AG04450 (cell line): ENCODE data around the gene SLC25A53. TPM values are rescaled to one million over a fixed set of nuclear protein-coding genes. Genes with fewer than 3 reads are reported as not detected.

Source experiments
- CTCF ChIA-PET: fragments of 300-600, 350-600 bp; formaldehyde crosslinking; extraction: SDS; loops from one replicate; lab custom pipeline; 2022; ENCODE audit warnings: antibody characterized with exemption, inconsistent platforms; lab: Charles Lee
- POLR2A ChIA-PET: fragments of 350-600 bp; formaldehyde crosslinking; extraction: SDS; loops from one replicate; lab custom pipeline; 2021; ENCODE audit warnings: antibody characterized with exemption, inconsistent platforms; lab: Yijun Ruan, JAX
- DNase-seq: peaks from one replicate; pipeline ENCODE4 v3.0.0-alpha.2; 2011; ENCODE audit warnings: low read depth, low spot score
- H3K27ac ChIP-seq: one replicate; pipeline ENCODE4 v1.5.1; 2012; ENCODE audit warnings: low read depth, low read length, control low read depth
- H3K27me3 ChIP-seq: one replicate; pipeline ENCODE4 v1.6.0; 2012; ENCODE audit warnings: low read length; ENCODE audit not compliant: control insufficient read depth, insufficient read depth
- H3K4me3 ChIP-seq: 2 replicates; pipeline ENCODE4 v1.5.1; 2011; ENCODE audit warnings: mild to moderate bottlenecking, low read depth, low read length, control low read depth
- H3K9me3 ChIP-seq: 2 replicates; pipeline ENCODE4 v1.5.1; 2012; ENCODE audit warnings: low read length; ENCODE audit not compliant: control insufficient read depth, insufficient read depth
- CTCF ChIP-seq: IDR thresholded peaks from 2 replicates; pipeline ENCODE4 v1.5.1; 2011; ENCODE audit warnings: low read depth, low read length, control low read depth, inconsistent platforms
- polyA minus RNA-seq: library from RNA; depleted of rRNA, polyadenylated mRNA; stranded (reverse); fragments of >200 nt; gene quantifications from 2 replicates; pipeline ENCODE4 v1.2.3, GENCODE V29; 2011; rRNA and poly(A)+ RNA removed
- polyA plus RNA-seq: library from polyadenylated mRNA; depleted of rRNA; stranded (reverse); fragments of >200 nt; gene quantifications from 2 replicates; pipeline ENCODE4 v1.2.3, GENCODE V29; 2011; rRNA removed

Gene SLC25A53, protein sequence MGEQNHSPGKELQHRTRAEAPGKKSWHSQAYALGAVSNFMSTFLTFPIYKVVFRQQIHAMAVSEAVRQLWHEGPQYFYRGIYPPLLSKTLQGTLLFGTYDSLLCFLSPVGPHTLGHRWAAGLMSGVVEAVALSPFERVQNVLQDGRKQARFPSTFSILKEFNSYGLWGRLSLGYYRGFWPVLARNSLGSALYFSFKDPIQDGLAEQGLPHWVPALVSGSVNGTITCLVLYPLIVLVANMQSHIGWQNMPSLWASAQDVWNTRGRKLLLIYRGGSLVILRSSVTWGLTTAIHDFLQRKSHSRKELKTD
- polyA plus RNA-seq, result 5.5 and 5.6 TPM in 2 replicates
- 4.4 and 5.3 TPM in 2 replicates for polyA minus RNA-seq

DNA sequence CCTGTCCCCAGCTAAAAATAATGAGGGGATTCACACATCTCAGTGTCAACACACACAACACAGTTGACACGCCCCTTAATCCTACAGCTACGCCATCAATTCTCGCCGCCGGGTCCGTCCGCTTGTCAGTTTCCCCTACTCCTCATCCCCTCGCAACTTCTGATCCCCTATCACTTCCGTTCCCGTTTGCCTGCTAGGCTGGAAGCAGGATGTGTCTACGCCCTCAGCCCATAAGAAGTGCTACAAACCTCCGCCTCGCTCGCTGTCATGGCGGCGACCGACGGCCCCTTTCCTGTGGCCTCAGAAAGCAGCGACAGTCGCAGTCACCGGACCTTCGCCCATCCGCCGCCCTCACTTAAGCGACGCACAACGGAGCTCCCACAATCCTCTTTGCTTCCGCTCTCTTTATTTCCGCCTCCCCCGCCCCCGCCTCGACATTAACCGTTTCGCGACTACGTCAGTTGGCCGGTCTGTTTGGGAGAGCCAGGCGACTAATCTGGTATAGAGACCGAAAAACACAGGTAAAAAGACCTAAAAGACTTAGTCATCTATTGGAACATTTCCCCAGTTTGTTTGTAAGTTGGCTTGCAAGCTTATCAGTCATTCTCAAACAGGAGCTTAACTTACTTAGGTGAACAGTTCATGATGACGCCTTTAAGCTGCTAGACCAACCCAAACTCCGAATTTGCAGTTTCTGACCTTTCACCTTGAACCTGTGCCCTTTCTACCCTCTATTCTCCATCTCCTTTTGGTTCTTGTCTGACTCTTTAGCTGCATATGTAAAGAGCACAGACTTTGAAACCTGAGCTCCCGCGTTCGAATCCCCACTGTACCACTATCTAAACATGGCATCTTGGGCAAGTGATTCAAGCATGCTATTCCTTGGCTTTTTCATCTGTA lies at the start of gene SLC25A53:
Gene SLC25A53, minus strand, starts transcription at position 380 of the 900 bp plus-strand sequence. CDS start 51,752 bp downstream, outside the sequence.
- Histone ChIP-seq H3K4me3 (peak within 1 kb of the TSS; percentile 64), H3K27ac (peak within 1 kb of the TSS; percentile 80), H3K27me3 (no peaks in the 10 kb centered on the region), H3K9me3 (no peaks in the 10 kb centered on the region)
- CTCF ChIA-PET, result interaction anchor here (0.7 to 1.7 kb wide), 5 partner anchors 9 to 154 kb away, joined by 3 to 8 read pairs (median 3); partner anchors contain the start of gene FAM199X
- POLR2A ChIA-PET, result interaction anchor here (0.7 to 1.6 kb wide), 7 partner anchors 9 to 571 kb away, joined by 3 to 22 read pairs (median 4); partner anchors contain the start of genes FAM199X and TCEAL4
- no peak for TF ChIP-seq CTCF
- peak; percentile 20 for DNase-seq

DNA sequence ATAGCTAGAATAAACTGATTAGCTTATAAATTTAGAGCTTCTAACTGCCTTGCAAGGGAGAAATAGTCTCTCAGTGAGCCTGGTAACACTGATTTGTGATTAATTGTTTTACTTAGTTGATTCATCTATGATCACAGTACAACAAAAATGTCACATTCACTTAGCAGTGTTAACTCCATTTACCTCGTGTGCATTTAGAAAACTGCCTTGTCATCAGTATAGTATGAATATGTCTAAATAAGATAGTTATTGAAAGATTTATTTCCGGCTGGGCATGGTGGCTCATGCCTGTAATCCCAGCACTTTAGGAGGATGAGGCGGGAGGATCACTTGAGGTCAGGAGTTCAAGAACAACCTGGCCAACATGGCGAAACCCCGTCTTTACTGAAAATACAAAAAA lies 48.7 kb upstream of the SLC25A53 start:
- no peak for TF ChIP-seq CTCF
- POLR2A ChIA-PET, result no interaction called here
- H3K9me3 ChIP-seq, result no peaks in the 10 kb centered on the region
- no peaks in the 10 kb centered on the region for H3K27me3 ChIP-seq
- DNase-seq, result no peak
- H3K4me3 ChIP-seq, result no peak overlapping the region
- H3K27ac ChIP-seq, result no peak overlapping the region
- CTCF ChIA-PET, result interaction anchor here (1.4 kb wide), 1 partner anchor 10 kb away, joined by 23 read pairs; no protein-coding TSS in a partner anchor

- Histone ChIP-seq H3K27me3 (no peaks in the 10 kb centered on the region), H3K9me3 (no peaks in the 10 kb centered on the region), H3K4me3 (no peak overlapping the region), H3K27ac (no peak overlapping the region)
- ChIA-PET POLR2A (no interaction called here), CTCF (interaction anchor here (0.6 to 3.8 kb wide), 37 partner anchors 8 to 1003 kb away, joined by 3 to 30 read pairs (median 5); partner anchors contain the start of genes FAM199X and SLC25A53)
- peak; percentile 64 for TF ChIP-seq CTCF
- no peak for DNase-seq
These were observed 38.8 kb upstream of the SLC25A53 start for GRCh38 chrX:104195489-104196084.

- CTCF ChIA-PET, result interaction anchor here (0.6 to 3.8 kb wide), 27 partner anchors 9 to 1004 kb away, joined by 3 to 30 read pairs (median 6); partner anchors contain the start of genes FAM199X and SLC25A53
- Histone ChIP-seq H3K9me3 (no peaks in the 10 kb centered on the region), H3K4me3 (no peak overlapping the region), H3K27ac (no peak overlapping the region), H3K27me3 (no peaks in the 10 kb centered on the region)
- DNase-seq, result no peak
- TF ChIP-seq CTCF, result no peak
- POLR2A ChIA-PET, result no interaction called here
These were observed 38.2 kb upstream of the SLC25A53 start for GRCh38 chrX:104195013-104195412.
